Cardiac fibroblast (primary cell): ENCODE results near the gene SDK2.

Experiments
- DNase-seq, 2 donors: peaks; one replicate each; pipeline versions ENCODE4 v3.0.0 to v3.0.0-alpha.2; 2010; ENCODE audit warnings: low read depth in 2 of 2
- H3K4me3 ChIP-seq, 2 donors: replicated peaks in 1 of 2; 1 replicate in 1 of 2; 2 replicates in 1 of 2; pipeline ENCODE4 v1.5.1; 2011; ENCODE audit warnings: low read depth in 2 of 2, low read length in 2 of 2, mild to moderate bottlenecking in 2 of 2, moderate library complexity in 1 of 2
- TF ChIP-seq, protein P1 (sequence below): IDR thresholded peaks from one replicate; pipeline ENCODE4 v1.5.1; 2011; ENCODE audit warnings: low read depth, mild to moderate bottlenecking, low read length, inconsistent platforms

Gene SDK2

DNA sequence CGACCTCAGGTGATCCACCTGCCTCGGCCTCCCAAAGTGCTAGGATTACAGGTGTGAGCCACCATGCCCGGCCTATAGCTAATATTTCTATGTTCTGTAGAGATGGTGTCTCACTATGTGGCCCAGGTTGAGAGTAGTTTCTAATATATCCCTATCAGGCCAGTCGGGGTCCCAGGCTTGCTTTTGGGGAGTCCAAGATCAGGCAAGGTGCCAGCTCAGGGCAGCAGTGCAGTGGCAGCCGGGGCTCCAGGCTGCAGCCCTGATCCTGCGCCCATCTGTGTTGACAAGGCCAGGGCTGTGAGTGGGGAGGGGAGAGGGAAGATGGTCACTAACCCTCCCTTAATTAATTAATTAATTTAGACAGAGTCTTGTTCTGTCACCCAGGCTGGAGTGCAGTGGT, 254.8 kb downstream of the SDK2 start:
- H3K4me3 ChIP-seq = no peak overlapping the region
- TF ChIP-seq, protein P1, sequence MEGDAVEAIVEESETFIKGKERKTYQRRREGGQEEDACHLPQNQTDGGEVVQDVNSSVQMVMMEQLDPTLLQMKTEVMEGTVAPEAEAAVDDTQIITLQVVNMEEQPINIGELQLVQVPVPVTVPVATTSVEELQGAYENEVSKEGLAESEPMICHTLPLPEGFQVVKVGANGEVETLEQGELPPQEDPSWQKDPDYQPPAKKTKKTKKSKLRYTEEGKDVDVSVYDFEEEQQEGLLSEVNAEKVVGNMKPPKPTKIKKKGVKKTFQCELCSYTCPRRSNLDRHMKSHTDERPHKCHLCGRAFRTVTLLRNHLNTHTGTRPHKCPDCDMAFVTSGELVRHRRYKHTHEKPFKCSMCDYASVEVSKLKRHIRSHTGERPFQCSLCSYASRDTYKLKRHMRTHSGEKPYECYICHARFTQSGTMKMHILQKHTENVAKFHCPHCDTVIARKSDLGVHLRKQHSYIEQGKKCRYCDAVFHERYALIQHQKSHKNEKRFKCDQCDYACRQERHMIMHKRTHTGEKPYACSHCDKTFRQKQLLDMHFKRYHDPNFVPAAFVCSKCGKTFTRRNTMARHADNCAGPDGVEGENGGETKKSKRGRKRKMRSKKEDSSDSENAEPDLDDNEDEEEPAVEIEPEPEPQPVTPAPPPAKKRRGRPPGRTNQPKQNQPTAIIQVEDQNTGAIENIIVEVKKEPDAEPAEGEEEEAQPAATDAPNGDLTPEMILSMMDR = no peak
- DNase-seq = no peak

- TF ChIP-seq, protein P1 = no peak
- no peak overlapping the region for H3K4me3 ChIP-seq
- no peak for DNase-seq
Observed at GRCh38 chr17:73388578-73388905, 255.7 kb downstream of the SDK2 start.

- TF ChIP-seq, protein P1 = no peak
- no peak overlapping the region for H3K4me3 ChIP-seq
- peak in 1 of 2 donors; percentile 13 for DNase-seq
Observed at GRCh38 chr17:73387746-73388577, 256.3 kb downstream of the SDK2 start.

- H3K4me3 ChIP-seq = no peak overlapping the region
- TF ChIP-seq, protein P1 = no peak
- DNase-seq = no peak
Observed at GRCh38 chr17:73386561-73386960, 257.7 kb downstream of the SDK2 start.

GRCh38 chr17:73384926-73385325, 259.3 kb downstream of the SDK2 start:
- DNase-seq = no peak
- TF ChIP-seq, protein P1 = no peak
- H3K4me3 ChIP-seq = no peak overlapping the region

DNA sequence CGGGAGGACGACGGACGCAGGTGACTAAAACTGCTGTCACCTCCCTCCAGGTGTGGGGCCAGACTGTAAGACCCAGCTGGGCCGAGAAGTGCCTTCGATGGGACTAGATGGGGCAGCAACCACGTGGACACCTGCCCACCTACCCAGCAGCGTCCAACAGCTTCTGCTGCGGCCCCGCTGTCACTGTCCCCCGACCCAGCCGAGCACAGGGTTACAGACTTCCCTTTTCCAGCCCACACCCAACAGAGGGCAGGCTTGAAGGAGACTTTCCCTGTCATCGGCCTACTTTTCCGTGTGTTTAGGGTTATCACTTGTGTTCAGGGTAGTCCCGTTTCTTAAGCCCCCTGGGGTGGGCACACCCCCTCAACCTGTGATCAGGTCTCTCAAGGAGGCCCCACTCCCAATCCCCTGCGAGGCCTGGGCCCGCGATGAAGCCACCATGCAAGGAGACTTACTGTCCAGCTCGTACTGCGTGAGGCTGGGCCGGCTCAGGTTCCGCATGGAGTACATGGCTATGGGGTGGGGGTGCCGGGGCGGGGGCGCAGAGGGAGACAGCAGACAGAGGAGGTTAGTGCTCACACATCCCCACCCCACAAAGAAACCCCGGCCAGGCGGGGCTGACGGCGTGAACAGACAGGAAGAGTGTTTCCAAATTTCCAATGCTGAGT, 263.7 kb downstream of the SDK2 start:
- TF ChIP-seq, protein P1 = no peak
- no peak overlapping the region for H3K4me3 ChIP-seq
- DNase-seq = no peak
